Transverse colon (tissue), 4 donors: ENCODE results near the gene MAPK14.

ENCODE experiments used
- POLR2A ChIP-seq: fragments of 450-650 bp; IDR thresholded peaks from one replicate; pipeline ENCODE4 v1.6.1; 2016; ENCODE audit warnings: antibody characterized with exemption, mild to moderate bottlenecking, moderate library complexity
- POLR2AphosphoS5 ChIP-seq, 3 donors: sonication (generic); formaldehyde crosslinking; IDR thresholded peaks; one replicate each; pipeline ENCODE4 v1.6.1; 2016; ENCODE audit warnings: antibody characterized with exemption in 3 of 3
- TF ChIP-seq, protein P1 (sequence below), 5 experiments: fragments of 200-600 bp in 3 of 5; fragments of 450-650 bp in 2 of 5; sonication (generic) in 3 of 5; IDR thresholded peaks; 1 replicate in 2 of 5; 2 replicates in 3 of 5; pipeline ENCODE4 v1.5.1; 2016 to 2017; ENCODE audit warnings: antibody characterized with exemption in 5 of 5, inconsistent platforms in 3 of 5, mild to moderate bottlenecking in 2 of 5, moderate library complexity in 1 of 5

DNA sequence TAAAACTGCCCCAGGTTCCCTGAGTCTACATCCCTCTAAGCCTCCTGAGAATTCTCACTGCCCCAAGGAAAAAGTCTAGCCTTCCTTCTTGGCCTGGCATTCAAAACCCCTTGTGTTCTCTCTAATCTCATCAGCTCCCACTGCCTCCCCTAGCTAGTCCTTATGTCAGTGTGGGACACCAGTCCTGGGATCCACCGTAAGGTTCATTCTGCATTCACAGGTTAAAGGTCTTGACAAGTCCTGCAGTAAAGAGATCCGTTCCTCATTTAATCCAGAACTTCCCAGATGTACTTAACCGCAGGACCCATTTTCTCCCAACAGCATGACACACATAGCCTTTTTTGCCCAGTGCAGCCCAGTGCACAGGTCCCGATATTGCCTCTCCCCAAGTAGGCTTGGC, 114.4 kb downstream of the MAPK14 start:
- TF ChIP-seq, protein P1, sequence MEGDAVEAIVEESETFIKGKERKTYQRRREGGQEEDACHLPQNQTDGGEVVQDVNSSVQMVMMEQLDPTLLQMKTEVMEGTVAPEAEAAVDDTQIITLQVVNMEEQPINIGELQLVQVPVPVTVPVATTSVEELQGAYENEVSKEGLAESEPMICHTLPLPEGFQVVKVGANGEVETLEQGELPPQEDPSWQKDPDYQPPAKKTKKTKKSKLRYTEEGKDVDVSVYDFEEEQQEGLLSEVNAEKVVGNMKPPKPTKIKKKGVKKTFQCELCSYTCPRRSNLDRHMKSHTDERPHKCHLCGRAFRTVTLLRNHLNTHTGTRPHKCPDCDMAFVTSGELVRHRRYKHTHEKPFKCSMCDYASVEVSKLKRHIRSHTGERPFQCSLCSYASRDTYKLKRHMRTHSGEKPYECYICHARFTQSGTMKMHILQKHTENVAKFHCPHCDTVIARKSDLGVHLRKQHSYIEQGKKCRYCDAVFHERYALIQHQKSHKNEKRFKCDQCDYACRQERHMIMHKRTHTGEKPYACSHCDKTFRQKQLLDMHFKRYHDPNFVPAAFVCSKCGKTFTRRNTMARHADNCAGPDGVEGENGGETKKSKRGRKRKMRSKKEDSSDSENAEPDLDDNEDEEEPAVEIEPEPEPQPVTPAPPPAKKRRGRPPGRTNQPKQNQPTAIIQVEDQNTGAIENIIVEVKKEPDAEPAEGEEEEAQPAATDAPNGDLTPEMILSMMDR (IDR thresholded peaks at IDR 0.05) = no peak
- TF ChIP-seq POLR2A = no peak
- TF ChIP-seq POLR2AphosphoS5 (IDR thresholded peaks at IDR 0.05) = no peak
